Activated T-cell treated with anti-CD3 and anti-CD28 coated beads for 4 hours (primary cell): ENCODE results near the gene DVL1.
"Not testable (repeated sequence)": the region's sequence is repeated elsewhere in the genome, so short reads cannot be mapped to it uniquely, and the experiment has no call there.

Source experiments
- DNase-seq: peaks from one replicate; pipeline ENCODE4 v3.0.0-alpha.2; 2020

DVL1 gene

DNA sequence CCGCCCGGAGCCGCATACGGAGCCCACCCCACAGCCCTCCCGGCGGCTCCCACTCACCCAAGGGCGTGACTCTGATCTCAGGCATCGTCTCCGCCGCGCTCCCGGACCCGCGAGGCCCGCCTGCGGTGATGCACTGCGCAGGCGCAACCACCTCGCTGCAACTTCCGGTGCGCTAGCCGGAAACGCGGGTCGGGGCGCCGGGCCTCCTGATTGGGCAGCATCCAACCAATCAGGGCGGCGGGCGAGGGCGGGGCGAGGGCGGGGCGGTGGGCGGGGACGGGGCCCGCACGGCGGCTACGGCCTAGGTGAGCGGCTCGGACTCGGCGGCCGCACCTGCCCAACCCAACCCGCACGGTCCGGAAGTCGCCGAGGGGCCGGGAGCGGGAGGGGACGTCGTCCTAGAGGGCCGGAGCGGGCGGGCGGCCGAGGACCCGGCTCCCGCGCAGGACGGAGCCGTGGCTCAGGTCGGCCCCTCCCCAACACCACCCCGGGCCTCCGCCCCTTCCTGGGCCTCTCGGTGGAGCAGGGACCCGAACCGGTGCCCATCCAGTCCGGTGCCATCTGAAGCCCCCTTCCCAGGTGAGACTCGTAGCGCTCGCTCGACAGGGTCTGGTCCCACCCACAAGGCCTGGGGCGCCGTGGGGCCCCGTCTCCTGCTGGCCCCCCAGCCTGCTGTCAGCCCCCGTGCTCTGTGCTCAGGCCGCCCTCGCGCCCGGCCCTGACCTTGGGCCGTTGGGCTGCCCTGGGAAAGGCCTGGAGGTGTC lies 24.5 kb downstream of the DVL1 start, which contains the start of the genes CPTP and INTS11:
Gene CPTP (plus strand): TSS at position 279 of the 764 bp plus-strand sequence. CDS start 2,109 bp downstream, outside the sequence.
Gene INTS11 (minus strand): TSS at position 137 of the 764 bp plus-strand sequence. CDS start 52 bp downstream, at position 85.
- peak; percentile 95 for DNase-seq

DNA sequence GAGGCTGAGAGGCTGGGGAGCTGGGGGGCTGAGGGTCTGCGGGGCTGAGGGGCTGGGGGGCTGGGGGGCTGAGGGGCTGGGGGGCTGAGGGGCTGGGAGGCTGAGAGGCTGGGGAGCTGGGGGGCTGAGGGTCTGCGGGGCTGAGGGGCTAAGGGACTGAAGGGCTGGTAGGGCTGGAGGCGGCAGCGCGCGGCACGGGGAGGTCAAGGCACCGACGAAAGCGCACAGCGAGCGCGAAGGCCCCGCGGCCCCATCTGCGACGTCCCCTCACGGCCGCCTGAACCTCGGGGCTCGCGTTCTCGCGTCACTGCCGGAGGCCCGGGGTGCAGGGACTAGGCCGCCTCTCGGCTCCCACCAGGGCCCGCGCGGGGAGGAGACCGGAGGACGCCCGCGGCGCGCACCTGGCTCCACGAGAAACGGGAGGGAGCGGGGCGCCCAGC lies 25.1 kb downstream of the DVL1 start:
- no peak for DNase-seq

DNA sequence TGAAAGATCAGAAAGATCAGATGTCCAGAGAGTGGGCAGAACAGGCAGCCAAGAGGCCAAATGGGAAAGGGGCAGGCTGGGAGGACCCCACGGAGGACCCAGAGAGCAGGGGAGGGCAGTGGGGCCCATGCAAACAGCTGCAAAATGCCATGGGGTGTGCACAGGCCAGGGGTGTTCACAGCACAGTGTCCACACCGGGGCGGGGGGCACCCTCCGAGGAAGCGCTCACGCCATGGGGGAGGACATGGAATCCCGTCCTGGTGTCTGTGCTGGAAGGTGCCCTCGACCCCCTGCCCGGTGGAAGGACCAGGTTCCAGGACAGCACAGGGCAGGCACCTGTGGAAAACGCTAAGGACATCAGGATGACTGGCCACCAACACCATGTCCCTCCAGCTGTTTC lies 26.3 kb downstream of the DVL1 start:
- no peak for DNase-seq

DNA sequence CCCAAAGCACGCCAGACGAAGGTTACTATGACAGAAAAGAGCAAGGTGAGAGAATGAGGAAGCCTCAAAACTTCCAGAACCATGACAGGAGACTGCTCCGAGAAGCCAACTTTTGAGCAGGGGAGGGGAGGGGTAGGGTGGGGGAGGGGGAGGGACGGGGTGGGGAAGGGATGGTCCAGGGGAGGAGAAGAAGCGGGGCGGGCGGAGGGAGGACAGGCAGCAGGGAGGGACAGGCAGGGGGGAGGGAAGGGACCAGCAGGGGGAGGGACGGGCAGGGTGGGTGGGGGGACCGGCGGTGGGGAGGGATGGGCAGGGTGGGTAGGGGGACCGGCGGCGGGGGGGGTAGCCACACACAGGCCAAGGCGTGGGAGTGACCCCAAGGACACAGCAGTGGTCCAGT lies 26.8 kb downstream of the DVL1 start:
- DNase-seq: no peak

DNA sequence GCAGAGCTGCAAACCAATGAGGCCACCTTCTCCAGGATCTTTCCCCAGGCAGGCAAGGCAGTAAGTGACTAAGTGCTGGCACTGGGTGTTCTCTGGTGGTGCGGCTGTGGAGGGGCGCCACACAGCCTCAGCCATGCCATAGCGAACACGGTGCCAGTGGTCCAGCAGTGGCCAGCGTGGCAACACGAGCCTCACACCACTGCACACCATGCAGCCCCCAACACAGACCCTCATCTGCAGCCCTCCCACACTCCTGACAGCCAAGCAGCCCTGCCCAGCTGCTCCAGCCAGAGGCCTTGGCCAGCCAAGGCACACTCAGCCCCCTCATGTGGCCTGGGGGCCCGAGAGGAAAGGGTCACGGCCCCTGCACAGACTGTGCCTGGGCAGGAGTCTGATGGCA lies 27.7 kb downstream of the DVL1 start:
- no peak for DNase-seq

DNA sequence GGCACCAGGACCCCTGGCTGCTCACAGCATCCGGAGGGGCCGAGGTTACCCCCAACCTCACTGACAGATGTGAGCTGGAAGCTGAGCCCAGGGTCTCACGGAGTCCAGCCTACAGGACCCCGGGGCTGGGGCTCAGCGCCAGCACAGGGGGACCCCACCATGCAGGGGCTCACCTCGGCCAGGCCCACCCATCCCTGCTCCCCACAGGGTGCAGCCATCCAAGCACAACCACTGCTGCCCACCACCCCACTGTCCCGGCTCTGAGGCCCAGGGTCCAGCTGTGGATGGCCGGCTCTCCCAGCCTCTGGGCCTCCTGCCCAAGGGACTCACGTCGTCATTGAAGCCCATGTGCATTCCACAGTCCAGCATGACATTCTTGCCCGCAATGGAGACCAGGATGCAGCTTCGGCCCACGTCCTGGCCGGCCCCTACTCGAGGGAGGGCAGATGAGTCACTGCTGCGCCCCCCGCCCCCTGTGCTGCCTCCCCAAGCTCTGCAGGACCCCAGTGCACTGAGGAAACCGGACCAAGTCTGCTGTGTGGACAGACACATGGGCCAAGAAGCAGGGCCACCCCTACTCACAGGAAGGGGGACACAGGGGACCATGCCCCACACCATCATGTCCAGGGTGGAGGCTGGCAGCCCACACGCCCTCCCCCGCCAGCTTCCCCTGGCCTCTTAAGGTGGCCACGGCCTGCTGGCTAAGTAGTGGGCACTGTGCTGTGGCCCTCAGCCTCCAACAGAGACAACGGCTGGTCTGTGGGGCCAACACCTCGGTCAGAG lies 28.4 kb downstream of the DVL1 start:
- no peak for DNase-seq

DNA sequence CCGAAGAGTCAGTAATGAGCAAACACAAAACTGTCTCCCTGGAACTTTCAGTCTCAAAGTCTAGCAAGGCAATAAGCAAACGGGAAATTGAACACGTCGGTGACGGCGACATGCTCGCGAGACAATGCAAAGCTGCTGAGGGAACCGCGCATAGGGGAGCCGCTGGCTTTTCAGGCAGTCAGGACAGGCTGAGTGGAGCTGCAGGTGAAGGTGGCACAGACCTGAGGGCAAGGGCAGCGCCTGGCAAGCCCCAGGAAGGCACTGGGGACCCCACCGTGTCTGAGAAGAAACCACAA lies 29.6 kb downstream of the DVL1 start:
- no peak for DNase-seq

DNA sequence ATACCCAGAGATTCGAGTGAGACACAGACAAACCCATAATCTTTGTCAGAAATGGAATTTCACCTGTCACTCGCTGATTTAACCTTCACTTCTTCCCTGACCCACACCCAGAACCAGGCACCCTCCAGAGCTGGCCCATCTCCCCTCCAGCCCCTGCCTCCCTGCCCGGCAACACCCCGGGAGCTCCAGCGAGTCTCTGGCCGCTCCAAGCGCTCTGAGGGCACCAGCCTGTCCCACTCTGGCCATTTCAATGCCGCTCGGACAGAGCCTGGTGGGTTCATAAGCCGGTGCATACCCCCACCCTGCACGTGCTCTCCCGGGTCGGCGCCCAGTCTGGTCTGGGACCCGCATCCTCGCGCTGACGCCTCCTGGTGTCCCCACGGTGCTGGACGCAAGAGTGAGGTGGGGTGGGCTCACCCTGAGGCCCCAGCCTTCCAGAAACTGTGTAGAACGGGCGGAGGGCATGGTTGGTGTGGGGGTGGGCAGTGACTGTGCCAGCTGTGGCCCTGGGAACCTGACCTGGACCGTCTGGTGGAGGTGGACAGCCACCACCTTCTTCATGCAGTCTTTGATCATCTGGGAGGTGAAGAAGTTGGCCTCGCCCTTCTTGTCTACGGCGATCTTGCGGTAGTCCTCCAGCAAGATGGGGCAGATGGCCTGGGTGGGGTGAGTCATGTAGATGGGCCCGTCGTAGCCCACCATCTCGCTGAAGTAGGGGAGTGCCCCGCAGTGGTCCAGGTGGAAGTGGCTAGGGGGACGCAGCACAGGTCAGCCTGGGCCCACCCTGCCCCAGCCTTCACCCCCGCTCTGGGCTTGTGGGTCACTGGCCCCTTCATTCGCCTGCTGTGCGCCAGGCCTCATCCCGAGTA lies 30.2 kb downstream of the DVL1 start:
- DNase-seq: no peak

DNA sequence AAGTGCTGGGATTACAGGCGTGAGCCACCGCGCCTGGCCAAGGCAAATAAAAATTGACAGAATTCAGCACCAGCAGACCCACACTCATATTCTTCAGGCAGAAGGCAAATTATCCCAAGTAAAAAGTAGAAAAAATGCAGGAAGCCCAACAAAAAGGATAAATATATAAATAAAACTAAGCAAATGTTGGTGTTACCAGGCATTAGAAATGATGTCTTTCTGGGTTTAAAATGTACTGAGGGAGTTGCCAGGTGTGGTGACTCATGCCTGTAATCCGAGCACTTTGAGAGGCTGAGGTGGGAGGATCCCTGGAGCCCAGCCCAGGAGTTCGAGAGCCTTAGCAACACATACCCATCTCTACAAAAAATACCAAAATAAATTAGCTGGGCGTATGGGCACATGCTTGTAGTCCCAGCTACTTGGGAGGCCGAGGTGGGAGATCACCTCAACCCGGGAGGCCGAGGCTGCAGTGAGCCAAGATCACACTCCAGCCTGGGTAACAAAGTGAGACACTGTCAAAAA lies 31.0 kb downstream of the DVL1 start:
- DNase-seq: no peak

DNA sequence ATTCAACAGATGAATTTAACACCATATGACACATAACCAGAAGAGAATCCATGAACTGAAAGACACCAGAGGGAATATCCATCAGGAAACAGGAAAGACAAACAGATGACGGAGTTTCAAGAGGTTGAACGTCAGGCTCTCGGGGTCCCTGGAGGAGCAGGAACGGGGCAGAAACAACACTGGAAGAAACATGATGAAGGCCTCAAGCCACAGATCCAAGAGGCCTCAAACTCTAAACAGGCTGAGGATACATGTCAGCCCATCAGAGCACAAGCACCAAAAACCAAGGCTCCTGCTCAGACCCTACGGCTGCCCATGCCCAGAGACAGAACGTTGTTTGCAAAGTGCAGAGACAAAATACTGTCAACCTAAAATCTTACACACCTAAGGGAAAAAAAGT lies 31.8 kb downstream of the DVL1 start:
- DNase-seq: no peak

DNA sequence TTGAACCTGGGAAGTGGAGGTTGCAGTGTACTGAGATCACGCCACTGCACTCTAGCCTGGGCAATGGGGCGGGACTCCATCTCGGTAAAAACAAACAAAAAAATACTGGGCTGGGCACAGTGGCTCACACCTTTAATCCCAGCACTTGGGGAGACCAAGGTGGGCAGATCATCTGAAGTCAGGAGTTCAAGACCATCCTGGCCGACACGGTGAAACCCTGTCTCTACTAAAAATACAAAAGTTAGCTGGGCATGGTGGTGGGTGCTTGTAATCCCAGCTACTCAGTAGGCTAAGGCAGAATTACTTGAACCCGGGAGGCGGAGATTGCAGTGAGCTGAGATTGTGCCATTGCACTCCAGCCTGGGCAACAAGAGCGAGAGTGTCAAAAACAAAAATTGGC lies 33.0 kb downstream of the DVL1 start:
- DNase-seq: not testable (repeated sequence)

DNA sequence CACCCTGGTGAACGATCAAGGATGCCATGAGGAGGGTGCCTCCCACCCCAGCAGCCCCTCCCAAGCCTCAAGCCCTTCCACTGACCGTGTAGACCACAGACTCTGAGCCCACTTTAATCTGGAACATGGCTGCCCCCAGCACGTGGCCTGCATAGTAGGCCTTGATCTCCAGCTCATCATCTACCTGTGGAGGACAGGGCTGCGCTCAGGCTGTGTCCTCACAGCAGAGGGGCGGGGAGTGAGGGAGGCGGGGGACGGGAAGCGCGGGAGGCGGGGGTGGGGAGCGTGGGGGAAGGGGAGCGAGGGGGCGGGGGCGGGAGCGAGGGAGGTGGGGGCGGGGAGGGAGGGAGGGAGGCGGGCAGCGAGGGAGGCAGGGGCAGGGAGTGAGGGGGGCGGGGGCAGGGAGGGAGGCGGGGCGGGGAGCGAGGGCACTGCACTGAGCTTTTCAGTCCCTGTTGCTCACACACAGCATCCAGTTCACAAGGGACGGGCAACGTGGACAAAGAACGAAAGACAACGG lies 33.7 kb downstream of the DVL1 start:
- DNase-seq: no peak

DNA sequence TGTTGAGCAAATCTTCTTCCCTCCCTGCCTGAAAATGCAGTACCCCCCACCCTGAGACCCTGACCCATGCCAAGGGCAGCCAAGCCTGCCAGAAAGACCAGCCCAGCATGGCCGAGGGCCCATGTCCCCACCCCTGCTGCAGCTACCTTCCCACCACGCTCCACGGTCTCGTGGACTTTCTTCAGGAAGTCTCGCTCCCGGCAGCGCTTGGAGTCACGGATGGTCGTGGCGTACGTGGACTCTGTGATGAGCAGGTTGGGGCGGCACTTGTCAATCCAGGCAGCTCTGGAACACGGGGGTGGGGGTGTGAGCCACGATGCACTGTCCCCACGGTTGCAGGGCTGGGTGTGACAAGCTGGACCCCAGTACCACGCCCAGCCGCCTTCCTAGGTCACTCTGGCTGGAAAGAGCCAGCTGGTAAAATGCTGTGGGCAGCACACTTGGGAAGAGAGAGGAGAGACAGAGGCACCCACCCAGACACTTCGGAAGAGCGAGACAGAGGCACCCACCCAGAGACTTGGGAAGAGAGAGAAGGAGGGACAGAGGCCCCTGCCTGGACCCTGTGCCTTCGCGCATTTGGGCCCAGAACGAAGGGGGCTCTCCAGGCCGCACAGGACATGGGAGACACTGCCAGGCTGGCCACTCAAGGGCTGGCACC lies 34.4 kb downstream of the DVL1 start:
- DNase-seq: no peak

DNA sequence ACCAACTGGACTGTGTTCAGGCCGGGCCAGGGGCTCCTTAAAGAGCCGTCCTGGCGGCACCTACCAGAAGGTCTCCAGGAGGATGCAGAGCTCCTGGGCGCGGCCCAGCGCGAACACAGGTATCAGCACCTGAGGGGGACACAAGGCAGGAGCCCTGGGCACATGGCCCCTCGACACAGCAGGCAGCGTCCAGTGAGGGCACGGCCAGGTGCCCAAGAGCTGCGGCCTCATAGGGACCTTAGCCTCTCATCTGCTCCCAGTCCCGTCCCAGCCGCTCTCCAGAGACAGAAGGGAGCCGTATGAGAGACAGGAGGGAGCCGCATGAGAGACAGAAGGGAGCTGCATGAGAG lies 35.0 kb downstream of the DVL1 start:
- DNase-seq: no peak

DNA sequence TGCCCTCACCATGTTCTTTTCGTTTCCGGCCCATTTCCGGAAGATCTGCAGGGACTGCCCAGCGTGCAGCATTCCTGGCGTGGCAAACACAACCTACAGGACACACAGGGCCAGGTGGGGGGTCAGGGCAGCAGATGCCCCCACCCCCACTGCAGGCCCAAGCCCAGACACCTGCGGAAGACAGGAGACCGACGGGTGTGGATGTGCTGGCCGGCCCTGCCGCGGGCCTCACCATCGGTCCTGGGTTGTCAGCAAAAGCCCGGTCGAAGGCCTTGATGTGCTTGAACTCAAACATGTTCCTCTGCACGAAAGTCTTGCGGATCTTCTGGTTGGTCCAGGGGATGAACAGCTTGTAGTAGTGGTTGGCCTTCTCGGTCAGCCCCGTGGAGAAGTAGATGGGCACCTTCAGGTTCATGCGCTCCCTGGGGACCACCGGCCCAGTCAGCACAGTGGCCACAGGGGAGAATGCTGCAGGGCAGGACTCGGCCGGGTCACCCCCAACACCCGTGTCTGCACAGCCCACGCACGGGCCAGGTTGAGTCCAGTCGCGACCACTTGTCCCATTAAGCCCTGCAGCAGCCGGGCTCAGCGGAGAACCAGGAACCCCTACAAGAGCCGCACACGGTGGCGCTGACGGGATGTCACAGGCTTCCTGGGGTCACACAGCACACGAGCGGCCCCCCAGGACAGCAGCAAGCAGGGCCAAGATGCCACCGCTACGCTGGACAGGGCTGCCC lies 35.5 kb downstream of the DVL1 start:
- no peak for DNase-seq

DNA sequence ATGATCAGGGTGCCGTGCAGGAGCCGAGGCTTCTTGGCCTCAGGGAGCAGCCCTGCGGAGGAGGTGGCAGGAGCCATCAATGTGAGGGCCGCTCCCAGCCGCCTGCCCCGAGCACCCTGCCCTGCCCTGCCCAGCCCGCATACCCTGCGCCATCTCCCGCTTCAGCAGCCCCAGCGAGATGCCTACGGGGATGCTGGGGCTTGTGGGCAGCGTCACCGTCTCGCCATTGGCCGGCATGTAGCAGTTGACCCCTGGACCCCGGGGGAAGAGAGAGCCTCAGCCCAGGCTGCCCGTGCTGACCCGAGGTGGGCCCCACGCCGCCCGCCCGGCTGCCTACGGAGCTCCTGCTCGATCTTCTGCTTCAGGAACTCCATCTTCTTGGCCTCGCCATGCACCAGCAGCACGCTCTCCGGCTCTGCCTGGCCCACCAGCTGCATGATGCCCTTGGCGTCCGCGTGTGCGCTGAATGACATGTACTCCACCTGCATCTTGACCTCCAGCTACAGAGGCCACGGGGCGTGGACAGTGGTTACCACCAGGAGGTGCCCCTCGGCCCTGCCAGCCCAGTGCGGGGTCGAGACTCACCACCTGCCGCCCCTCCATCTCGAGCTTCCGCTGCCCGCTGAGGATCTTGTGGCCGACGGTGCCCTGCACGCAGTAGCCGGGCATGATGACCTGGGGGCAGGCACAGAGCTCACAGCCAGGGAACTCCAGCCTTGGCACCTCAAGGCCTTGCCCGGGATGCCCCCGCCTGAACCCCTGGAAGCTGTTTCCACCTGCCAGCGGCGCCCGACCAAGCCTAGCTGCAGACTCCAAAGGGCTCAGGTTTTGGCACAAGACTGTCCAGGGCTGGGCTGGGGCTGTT lies 36.5 kb downstream of the DVL1 start:
- no peak for DNase-seq

DNA sequence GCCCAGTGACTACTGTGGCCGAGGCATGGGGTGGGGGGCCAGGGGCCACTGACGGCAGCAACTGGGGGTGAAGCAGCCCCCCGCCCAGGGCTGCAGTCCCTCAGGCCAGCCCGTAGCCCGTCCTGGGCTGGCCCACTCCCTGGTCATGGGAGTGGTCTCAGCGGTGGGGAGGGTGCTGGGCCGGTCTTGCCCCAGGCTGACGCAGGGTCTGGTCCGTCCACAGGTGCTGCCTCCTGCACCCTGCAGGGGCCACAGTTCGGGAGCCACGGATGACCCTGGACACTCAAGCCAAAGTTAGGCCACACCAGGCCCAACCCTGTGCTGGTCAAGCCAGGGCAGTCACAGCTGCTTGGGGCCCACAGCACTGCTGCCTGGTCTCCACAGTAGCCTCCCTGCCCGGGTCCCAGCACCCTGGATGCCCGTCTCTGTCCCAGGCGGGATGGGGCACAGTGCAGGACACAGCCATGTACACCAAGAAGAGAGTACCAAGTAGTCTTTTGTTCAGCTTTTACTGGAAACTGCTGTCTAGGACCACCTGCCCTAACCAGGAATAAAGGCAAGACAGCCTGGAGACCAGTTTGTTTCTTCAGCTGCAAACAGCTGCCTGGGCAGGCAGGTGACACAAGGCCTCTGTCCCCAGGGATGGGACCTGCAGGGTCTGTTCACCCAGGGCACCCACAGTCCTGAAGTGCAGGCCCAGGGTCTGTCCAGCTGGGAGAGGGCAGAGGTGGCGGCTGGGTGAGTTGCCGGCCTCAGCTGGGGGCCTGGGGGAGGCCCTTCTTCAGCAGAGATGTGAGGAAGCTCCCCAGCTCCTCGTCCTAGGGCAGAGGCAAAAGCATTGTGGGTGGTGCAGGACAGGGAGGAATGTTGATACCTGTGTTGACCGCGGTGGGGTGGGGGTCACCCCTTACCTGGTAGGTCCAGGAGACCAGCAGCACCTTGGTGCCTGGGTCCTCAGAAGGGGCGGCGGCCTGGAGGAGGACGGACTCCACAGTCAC lies 37.8 kb downstream of the DVL1 start:
- DNase-seq: no peak

DNA sequence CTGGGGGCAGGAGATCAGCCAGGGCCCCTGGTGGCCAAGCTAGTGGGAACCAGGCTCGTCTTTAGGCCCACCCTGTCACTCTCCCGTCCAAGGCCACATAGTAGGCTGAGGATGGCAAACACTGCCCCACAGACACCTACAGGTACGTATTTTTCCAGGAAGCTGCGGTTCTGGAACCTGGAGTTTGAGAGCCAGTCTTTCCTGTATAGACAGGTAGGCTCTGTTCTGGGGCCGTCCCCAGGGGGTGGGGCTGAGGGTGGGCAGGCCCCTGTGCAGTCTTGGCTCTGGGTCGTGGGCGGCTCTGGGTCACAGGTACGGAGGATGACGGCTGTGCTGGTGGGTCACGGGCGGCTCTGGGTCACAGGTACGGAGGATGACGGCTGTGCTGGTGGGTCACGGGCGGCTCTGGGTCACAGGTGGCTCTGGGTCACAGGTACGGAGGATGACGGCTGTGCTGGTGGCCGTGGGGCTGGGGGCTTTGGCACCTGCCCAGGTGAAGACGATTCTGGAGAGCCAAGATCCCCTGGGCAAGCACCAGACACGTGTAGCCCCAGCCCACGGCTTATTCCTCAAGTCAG lies 38.7 kb downstream of the DVL1 start:
- DNase-seq: no peak

DNA sequence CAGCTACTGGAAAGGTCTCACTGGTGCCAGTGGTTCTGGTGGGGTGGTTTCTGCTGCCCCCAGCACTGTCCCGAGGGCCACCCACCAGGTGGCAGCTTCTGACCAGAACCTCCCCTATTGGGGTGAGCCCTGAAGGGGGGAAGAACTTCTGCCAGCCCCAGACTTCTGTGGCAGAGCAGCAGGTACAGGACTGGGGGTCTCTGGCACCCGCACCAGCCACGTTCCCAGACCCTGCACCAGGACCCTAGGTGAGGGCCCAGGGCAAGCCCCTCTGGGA lies 39.2 kb downstream of the DVL1 start:
- no peak for DNase-seq
